Measurements from ENCODE around the gene ZNF625. TPM values are rescaled to one million over a fixed set of nuclear protein-coding genes. Genes with fewer than 3 reads are reported as not detected.
"Not testable (repeated sequence)": the region's sequence is repeated elsewhere in the genome, so short reads cannot be mapped to it uniquely, and the experiment has no call there.

Gene ZNF625
- total RNA-seq, 1 experiment from 2014 or later: 7.7 TPM

- DNase-seq (ENCODE audit: low spot score): no peak
Observed at GRCh38 chr19:12137221-12137940, 19.2 kb downstream of the ZNF625 start.

DNA sequence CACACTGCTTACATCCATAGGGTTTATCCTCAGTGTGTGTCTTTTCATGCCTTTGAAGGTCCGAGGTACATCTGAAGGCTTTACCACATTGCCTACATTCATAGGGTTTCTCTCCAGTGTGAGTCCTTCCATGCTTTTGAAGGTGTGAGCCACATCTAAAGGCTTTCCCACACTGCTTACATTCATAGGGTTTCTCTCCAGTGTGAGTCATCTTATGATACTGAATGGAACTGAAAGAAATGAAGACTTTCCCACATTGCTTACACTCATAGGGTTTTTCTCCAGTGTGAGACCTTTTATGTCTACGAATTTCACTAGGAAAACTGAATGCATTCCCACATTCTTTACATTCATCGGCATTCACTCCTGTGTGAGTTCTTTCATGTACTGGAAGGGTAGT, 23.5 kb downstream of the ZNF625 start:
- DNase-seq (ENCODE audit: low spot score): no peak

GRCh38 chr19:12126707-12127106, 29.8 kb downstream of the ZNF625 start:
- DNase-seq (ENCODE audit: low spot score): no peak

DNA sequence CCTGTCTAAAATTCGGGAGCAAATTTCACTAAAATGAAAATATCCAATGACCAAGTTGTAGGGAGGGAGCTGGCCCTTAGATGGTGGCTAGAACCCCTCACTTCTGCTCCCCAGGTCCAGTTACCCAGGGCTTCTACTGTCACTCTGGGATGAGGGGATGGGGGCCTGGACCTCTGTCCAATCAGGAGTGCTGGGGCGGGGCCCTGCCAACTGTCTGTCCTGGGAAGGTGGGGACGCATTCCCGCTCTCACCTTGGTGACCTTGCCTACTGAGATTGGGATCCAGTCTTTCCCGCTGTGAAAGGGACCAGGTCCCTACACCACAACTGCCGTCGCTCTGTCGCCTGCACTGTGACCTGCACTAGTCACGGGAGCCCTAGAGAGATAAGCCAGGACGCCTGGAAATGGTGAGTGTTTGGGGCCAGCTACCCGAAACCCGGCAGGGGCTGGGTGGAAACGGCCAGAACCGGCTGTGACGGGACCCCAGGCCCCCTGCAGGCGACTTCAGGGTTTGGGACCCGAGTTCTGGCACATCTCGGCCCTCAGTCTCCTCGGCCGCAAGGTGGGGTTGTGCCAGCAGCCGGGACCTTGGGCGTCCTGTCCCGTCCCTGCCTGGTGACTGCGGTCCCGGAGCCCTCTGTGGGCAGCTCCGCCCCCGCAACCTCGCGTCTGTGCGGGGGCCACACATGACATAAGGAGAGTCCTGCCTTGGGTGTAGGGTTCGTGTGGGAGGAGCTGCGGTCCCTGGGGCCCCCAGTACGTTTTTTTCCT, 39.1 kb downstream of the ZNF625 start:
- no peak for DNase-seq (ENCODE audit: low spot score)

DNA sequence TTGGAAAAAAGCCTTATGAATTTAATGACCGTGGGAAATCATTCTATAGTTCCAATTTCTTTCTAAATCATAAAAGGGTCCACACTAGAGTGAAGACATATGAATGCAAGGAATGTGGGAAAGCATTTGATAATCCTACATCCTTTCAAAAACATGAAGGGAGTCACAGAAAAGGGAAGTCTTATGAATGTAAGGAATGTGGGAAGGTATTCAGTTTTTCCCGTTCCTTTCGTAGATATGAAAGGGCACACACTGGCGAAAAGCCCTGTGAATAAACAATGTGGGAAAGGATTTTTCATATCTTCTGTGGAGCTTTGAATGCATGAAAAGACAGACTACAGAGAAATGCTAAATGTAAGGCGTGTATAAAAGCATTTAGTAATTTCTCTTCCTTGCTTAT, 43.4 kb downstream of the ZNF625 start:
- DNase-seq (ENCODE audit: low spot score): peak; percentile 45

DNA sequence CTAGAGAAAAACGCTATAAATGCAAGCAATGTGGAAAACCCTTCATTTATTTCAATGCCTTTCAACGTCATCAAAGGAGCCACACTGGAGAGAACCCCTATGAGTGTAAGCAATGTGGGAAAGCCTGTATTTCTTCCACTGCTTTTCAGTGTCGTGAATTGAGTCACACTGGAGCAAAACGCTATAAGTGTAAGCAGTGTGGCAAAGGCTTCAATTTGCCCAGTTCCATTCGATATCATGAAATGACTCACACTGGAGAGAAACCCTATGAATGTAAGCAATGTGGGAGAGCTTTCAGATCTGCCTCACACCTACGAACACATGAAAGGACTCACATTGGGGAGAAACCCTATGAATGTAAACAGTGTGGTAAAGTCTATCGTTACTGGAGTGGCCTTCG, 43.8 kb downstream of the ZNF625 start:
- DNase-seq (ENCODE audit: low spot score): peak; percentile 44

DNA sequence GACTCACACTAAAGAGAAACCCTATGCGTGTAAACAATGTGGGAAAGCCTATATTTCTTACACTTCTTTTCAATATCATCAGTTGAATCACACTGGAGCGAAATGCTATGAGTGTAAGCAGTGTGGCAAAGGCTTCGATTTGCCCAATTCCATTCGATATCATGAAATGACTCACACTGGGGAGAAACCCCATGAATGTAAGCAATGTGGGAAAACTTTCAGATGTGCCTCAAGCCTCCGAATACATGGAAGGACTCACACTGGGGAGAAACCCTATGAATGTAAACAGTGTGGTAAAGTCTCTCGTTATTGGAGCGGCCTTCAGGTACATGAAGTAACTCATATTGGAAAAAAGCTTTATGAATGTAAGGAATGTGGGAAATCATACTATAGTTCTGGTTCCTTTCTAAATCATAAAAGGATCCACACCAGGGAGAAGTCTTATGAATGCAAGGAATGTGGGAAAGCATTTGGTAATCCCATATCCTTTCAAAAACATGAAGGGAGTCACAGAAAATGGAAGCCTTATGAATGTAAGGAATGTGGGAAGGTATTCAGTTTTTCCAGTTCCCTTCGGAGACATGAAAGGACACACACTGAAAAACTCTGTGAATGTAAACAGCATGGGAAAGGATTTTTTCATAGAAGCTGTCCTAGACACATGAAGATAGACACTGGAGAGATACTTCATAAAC, 44.4 kb downstream of the ZNF625 start:
- DNase-seq (ENCODE audit: low spot score): peak; percentile 48

DNA sequence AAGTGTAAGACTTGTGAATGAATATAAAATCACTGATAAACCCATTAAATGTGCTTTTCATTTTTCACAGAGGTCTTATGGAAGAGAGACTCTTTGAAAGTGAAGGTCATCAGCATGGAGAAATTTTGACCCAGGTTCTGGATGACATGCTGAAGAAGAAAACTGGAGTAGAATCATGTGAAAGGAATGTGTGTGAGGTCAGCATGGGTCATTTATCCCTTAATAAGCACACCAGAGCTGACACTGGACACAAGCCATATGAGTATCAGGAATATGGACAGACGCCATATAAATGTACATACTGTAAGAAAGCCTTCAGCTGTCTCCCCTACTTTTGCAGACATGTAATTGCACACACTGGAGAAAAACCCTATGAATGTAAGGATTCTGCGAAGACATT, 45.4 kb downstream of the ZNF625 start:
- DNase-seq (ENCODE audit: low spot score): no peak

GRCh38 chr19:12103909-12104308, 52.6 kb downstream of the ZNF625 start:
- DNase-seq (ENCODE audit: low spot score): not testable (repeated sequence)

GRCh38 chr19:12098040-12098439, 58.5 kb downstream of the ZNF625 start:
- no peak for DNase-seq (ENCODE audit: low spot score)

DNA sequence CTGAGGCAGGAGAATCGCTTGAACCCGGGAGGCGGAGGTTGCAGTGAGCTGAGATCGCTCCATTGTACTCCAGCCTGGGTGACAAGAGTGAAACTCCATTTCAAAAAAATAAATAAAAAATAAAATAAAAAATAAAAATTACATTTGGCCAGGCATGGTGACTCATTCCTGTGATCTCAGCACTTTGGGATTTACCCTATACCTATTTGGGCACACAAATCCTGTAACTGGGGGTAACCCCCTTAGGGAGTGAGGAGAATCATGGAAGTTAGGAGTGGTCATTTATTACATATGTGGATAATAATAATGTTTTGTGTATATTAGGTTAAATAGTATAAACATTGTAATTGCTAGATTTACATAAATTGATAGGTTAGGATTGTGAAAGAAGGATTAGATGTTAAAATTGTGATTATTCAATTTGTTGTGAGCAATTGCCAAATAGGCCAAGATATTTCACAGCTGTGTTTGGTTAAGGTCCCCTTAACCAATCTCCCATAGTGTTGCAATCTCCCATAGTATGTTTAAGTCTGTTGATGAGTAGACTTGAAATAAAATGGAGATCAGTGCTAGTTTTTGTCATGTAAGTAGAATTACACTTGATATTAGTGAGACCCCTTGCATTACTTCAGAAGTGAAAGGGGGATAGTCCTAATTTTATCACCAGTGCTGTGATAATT, 61.3 kb downstream of the ZNF625 start:
- no peak for DNase-seq (ENCODE audit: low spot score)

Other genes with a start within 250 kb of the ZNF625 start
- 14.7 and 17.6 TPM in 2 replicates for gene ZNF700, start 231.6 kb downstream of the ZNF625 start, total RNA-seq (2014; rRNA removed; shearing (Covaris generic))
- gene ZNF763, start 191.7 kb downstream of the ZNF625 start, total RNA-seq (2014; rRNA removed; shearing (Covaris generic)): 1.1 TPM in 1 of 2 replicates, not detected in the other
- 7.2 and 11.3 TPM in 2 replicates for gene ZNF433, start 121.1 kb downstream of the ZNF625 start, total RNA-seq (2014; rRNA removed; shearing (Covaris generic))
- 0.38 TPM in 1 of 2 replicates, not detected in the other for gene ZNF878, start 103.8 kb downstream of the ZNF625 start, total RNA-seq (2014; rRNA removed; shearing (Covaris generic))
- gene ZNF844, start 92.0 kb downstream of the ZNF625 start, total RNA-seq (2014; rRNA removed; shearing (Covaris generic)): 0.12 TPM in 1 of 2 replicates, not detected in the other
- 7.8 and 11.4 TPM in 2 replicates for gene ZNF20, start 16.4 kb downstream of the ZNF625 start, total RNA-seq (2014; rRNA removed; shearing (Covaris generic))
- gene ZNF136, start 6.4 kb upstream of the ZNF625 start, total RNA-seq (2014; rRNA removed; shearing (Covaris generic)): 8.8 and 16.1 TPM in 2 replicates
- 8.7 and 9.6 TPM in 2 replicates for gene ZNF44, start 138.1 kb upstream of the ZNF625 start, total RNA-seq (2014; rRNA removed; shearing (Covaris generic))
- not detected in 2 replicates for gene ZNF563, start 176.9 kb upstream of the ZNF625 start, total RNA-seq (2014; rRNA removed; shearing (Covaris generic))
- gene ZNF442, start 208.9 kb upstream of the ZNF625 start, total RNA-seq (2014; rRNA removed; shearing (Covaris generic)): 1.9 and 2.4 TPM in 2 replicates
- gene ZNF799, start 244.5 kb upstream of the ZNF625 start, total RNA-seq (2014; rRNA removed; shearing (Covaris generic)): 4.9 and 7.5 TPM in 2 replicates